ENCODE data around the gene RPTOR.
"Not testable (repeated sequence)": the region's sequence is repeated elsewhere in the genome, so short reads cannot be mapped to it uniquely, and the experiment has no call there.

Gene RPTOR

GRCh38 chr17:80544655-80545498 is at the start of gene RPTOR:
Gene RPTOR (plus strand): TSS chr17:80544838. CDS start chr17:80545630, 792 bp downstream.
- DNase-seq (ENCODE audit: low read depth) = peak; percentile 76

- DNase-seq (ENCODE audit: low read depth) = no peak
Measured at GRCh38 chr17:80497726-80498241, 46.9 kb upstream of the RPTOR start.

DNA sequence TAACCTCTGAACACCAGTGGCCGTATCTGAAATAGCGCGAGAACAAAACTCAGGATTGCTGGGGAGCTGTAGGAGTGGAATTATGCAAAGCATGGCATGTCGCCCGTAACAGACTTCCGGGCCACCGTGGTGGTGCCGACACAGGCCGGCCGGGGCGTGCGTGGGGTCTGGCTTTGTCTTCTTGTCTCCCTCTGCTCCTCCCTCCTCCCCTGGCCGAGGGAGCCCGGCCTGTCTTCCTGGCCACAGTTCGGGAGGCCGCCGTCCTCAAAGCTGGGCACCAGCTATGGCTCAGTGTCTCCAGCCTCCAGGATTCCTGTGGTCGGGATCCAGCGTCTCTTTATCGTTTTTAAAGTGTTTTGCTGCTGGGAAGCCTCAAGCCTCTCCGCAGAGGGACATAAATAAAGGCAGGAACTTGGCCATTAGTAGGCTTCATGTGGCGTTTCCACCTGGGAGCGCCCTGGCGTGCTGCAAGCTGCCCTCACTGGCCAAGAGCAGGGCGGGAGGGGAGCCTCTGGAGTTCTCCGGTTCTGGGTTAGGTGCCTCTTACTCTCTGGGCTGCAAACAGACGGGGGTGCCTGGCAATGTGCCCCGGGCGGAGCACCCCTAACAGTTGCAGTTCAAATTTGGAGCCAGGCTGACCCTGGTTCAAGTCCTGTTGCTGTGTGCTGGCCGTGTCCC is 46.3 kb upstream of the RPTOR start:
- DNase-seq (ENCODE audit: low read depth) = no peak

DNA sequence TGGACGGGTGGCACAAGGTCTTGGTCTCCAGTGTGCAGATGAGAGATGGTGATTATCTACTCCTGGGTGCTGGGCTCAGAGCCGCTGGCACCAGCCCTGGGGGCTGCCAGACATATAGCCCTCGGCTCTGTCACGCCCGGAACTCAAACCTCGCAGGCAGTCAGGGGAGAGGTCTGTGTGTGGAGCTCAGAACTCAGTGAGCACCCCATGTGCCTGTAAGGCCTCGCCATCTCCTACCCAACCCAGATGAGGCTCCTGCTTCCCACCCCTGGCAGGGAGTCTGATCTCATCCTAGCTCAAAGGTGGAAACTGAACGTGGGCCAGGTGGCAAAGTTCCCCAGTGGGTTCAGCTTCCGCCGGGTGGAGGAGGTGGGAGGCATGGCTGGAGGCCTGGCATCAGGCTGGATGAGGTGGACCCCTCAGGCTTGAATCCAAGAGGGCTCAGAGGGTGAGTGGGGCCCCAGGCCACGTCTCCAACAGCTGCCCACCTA is 45.7 kb upstream of the RPTOR start:
- DNase-seq (ENCODE audit: low read depth) = no peak

- DNase-seq (ENCODE audit: low read depth) = no peak
Measured at GRCh38 chr17:80499560-80499959, 45.1 kb upstream of the RPTOR start.

- no peak for DNase-seq (ENCODE audit: low read depth)
Measured at GRCh38 chr17:80499961-80500665, 44.5 kb upstream of the RPTOR start.

GRCh38 chr17:80501741-80502577 is 42.7 kb upstream of the RPTOR start:
- no peak for DNase-seq (ENCODE audit: low read depth)

DNA sequence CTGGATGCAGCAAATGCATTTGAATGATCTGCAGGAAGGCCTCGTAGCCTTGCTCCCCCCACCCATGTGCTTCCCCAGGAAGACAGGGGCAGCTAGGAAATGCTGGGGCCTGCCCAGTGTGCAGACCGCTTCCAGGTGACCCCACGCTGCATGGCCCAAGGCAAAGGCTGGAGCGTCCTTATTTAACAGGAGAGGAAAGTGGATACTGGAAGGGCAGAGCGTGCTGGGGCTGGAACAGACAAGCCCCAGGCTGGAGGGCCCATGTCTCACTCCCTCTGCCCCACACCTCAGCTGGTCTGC is 42.1 kb upstream of the RPTOR start:
- DNase-seq (ENCODE audit: low read depth) = no peak

- no peak for DNase-seq (ENCODE audit: low read depth)
Measured at GRCh38 chr17:80503031-80503430, 41.6 kb upstream of the RPTOR start.

DNA sequence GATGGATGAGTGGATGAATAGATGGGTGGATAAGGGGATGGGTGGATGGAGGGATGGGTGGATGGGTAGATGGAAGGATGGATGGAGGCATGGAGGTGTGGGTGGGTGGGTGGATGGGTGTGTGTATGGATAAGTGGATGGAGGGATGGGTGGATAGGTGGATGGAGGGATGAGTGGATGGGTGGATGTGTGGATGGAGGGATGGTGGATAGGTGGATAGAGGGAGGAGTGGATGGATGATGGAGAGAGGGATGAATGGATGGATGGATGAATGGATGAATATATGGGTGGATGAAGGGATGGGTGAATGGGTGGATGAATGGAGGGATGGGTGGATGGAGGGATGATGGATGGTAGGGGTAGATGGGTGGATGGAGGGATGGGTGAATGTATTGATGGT is 40.7 kb upstream of the RPTOR start:
- no peak for DNase-seq (ENCODE audit: low read depth)

DNA sequence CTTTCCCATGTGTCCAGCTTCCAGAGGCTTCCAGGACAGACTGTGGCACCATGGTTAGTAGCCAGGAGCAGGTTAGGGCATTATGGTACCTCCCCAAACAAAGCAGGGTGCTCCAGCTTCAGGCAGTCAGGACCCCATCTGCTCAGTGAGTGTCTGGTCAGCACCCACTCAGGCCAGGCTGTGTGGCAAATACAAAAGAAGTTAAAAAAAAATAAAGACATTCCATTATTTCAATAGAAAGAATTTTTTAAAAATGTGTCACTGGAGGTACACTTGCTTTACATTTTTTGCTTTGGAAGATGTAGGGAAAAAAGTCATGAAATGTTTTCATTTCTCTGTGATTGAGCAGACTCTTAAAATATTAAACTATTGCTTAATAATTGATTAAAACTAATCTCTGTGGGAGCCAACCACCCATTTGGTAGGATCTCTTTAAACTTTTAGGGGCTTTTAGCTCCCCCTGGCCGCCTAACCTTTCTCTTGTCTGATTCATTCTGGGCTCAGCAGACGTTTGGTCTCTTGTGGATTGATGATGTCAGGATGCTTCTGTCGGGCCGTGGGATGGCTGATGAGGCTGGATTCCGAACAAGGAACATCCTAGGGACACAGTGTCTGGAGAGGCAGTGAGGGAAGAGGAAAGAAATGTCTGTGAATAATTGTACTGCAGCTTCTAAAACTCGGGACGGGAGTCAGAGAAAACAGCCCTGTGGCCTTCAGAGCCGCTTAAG is 39.8 kb upstream of the RPTOR start:
- no peak for DNase-seq (ENCODE audit: low read depth)

- not testable (repeated sequence) for DNase-seq (ENCODE audit: low read depth)
Measured at GRCh38 chr17:80507177-80507576, 37.5 kb upstream of the RPTOR start.

GRCh38 chr17:80507965-80508364 is 36.7 kb upstream of the RPTOR start:
- no peak for DNase-seq (ENCODE audit: low read depth)

- no peak for DNase-seq (ENCODE audit: low read depth)
Measured at GRCh38 chr17:80509311-80509710, 35.3 kb upstream of the RPTOR start.

- DNase-seq (ENCODE audit: low read depth) = no peak
Measured at GRCh38 chr17:80510132-80510531, 34.5 kb upstream of the RPTOR start.

GRCh38 chr17:80510772-80511171 is 33.9 kb upstream of the RPTOR start:
- DNase-seq (ENCODE audit: low read depth) = no peak

DNA sequence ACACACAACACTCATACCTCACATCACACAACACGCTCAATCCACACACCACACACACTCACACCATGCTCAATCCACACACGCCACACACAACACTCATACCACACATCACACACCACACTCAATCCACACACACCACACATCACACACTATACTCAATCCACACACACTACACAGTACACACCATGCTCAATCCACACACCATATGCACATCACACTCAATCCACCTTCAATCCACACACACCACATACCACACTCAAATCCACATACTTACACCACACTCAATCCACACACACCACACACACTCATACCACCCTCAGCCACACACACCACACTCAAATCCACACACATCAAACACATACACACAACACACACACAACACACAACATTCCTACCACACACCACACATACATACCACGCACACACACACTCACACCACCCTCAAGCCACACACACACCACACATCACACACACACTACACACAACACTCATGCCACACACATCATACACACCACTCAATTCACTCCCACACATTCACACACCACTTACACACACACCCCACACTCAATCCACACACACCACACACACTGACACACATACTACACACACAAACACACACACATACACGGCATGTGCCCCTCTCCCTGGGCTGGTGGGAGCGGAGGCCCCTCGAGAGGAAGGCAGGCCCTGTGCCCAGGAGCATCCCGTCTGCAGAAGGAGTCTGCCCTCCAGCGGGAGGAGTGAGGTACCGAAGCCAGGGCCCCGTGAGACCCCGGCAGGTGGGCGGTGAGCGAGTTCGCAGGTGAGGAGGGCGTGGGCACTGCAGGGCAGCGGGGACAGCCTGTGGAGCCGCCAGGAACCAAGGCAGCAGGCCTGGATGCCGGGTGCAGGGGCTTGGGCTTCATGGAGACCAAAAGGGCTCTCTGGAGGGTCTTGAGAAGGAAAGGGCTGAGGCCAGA is 33.1 kb upstream of the RPTOR start:
- DNase-seq (ENCODE audit: low read depth) = no peak

- DNase-seq (ENCODE audit: low read depth) = no peak
Measured at GRCh38 chr17:80512233-80512632, 32.4 kb upstream of the RPTOR start.

- DNase-seq (ENCODE audit: low read depth) = no peak
Measured at GRCh38 chr17:80513201-80513600, 31.4 kb upstream of the RPTOR start.

- DNase-seq (ENCODE audit: low read depth) = no peak
Measured at GRCh38 chr17:80513892-80514291, 30.7 kb upstream of the RPTOR start.

Measured in stimulated activated CD8-positive, alpha-beta memory T cell treated with anti-CD3 and anti-CD28 coated beads, Interleukin-12 subunit alpha, Interleukin-12 subunit beta, amount 100 ng/mL, for 1 hour (primary cell).